Keratinocyte (primary cell): ENCODE data around the gene IGF1R. TPM values are rescaled to one million over a fixed set of nuclear protein-coding genes. Genes with fewer than 3 reads are reported as not detected.

Experiments
- DNase-seq: peaks from one replicate; pipeline ENCODE4 v3.0.0-alpha.2; 2011; ENCODE audit warnings: low read depth, missing footprints, low spot score
- FAIRE-seq: peaks from 2 replicates; lab custom pipeline; 2011; peaks lifted over from hg19 to GRCh38; lab: Jason Lieb, UNC
- H2AFZ ChIP-seq: 2 replicates; pipeline ENCODE4 v1.6.0; 2012; ENCODE audit warnings: low read length, control low read depth, inconsistent platforms; ENCODE audit not compliant: control insufficient read depth
- H3K27ac ChIP-seq: 2 replicates; pipeline ENCODE4 v1.5.1; 2011; ENCODE audit warnings: low read length; ENCODE audit not compliant: control insufficient read depth, insufficient read depth
- H3K27me3 ChIP-seq: 3 replicates; pipeline ENCODE4 v1.6.0; 2011; ENCODE audit warnings: low read length; ENCODE audit not compliant: control insufficient read depth, insufficient read depth; ENCODE audit errors: extremely low read depth
- H3K36me3 ChIP-seq, 2 experiments: 2 replicates in 1 of 2; 3 replicates in 1 of 2; pipeline ENCODE4 v1.5.1; 2011; ENCODE audit warnings: low read length in 2 of 2, mild to moderate bottlenecking in 1 of 2; ENCODE audit not compliant: control insufficient read depth in 2 of 2, insufficient read depth in 2 of 2; ENCODE audit errors: extremely low read depth in 1 of 2
- H3K4me1 ChIP-seq: 3 replicates; pipeline ENCODE4 v1.5.1; 2011; ENCODE audit warnings: low read length; ENCODE audit not compliant: control insufficient read depth, insufficient read depth; ENCODE audit errors: extremely low read depth
- H3K4me2 ChIP-seq: 3 replicates; pipeline ENCODE4 v1.6.0; 2011; ENCODE audit warnings: low read depth, low read length; ENCODE audit not compliant: control insufficient read depth, insufficient read depth; ENCODE audit errors: extremely low read depth
- H3K4me3 ChIP-seq, 3 experiments: fragments of 200-600 bp in 1 of 3; sonication (generic) in 1 of 3; 2 replicates in 2 of 3; 3 replicates in 1 of 3; pipeline ENCODE4 v1.5.1; 2011 to 2016; ENCODE audit warnings: low read length in 3 of 3, mild to moderate bottlenecking in 3 of 3, control low read depth in 2 of 3, inconsistent platforms in 1 of 3, low read depth in 1 of 3, mixed read lengths in 1 of 3, mixed run types in 1 of 3, moderate library complexity in 1 of 3; ENCODE audit not compliant: control insufficient read depth in 2 of 3, insufficient read depth in 2 of 3; ENCODE audit errors: extremely low read depth in 1 of 3
- H3K79me2 ChIP-seq: 2 replicates; pipeline ENCODE4 v1.6.0; 2012; ENCODE audit warnings: low read length; ENCODE audit not compliant: control insufficient read depth, insufficient read depth
- H3K9ac ChIP-seq: 3 replicates; pipeline ENCODE4 v1.6.0; 2011; ENCODE audit warnings: low read length; ENCODE audit not compliant: control insufficient read depth, insufficient read depth; ENCODE audit errors: extremely low read depth
- H3K9me1 ChIP-seq: 3 replicates; pipeline ENCODE4 v1.6.0; 2011; ENCODE audit warnings: low read length; ENCODE audit not compliant: control insufficient read depth, insufficient read depth; ENCODE audit errors: extremely low read depth
- H3K9me3 ChIP-seq: 2 replicates; pipeline ENCODE4 v1.5.1; 2012; ENCODE audit warnings: low read depth, low read length; ENCODE audit not compliant: control insufficient read depth
- H4K20me1 ChIP-seq: 3 replicates; pipeline ENCODE4 v1.6.0; 2011; ENCODE audit warnings: low read length; ENCODE audit not compliant: control insufficient read depth, insufficient read depth; ENCODE audit errors: extremely low read depth
- CTCF ChIP-seq, 3 experiments: IDR thresholded peaks in 1 of 3; conservative IDR thresholded peaks in 1 of 3; optimal IDR thresholded peaks in 1 of 3; 2 replicates in 2 of 3; 3 replicates in 1 of 3; pipeline versions ENCODE3 to v1.5.1; 2011; ENCODE audit warnings: low read length in 3 of 3, mild to moderate bottlenecking in 3 of 3, moderate library complexity in 2 of 3, control low read depth in 1 of 3, inconsistent platforms in 1 of 3; ENCODE audit not compliant: insufficient read depth in 2 of 3; ENCODE audit errors: extremely low read depth in 1 of 3
- EZH2 ChIP-seq: IDR thresholded peaks from one replicate; pipeline ENCODE4 v1.6.1; 2012; ENCODE audit warnings: inconsistent platforms, mild to moderate bottlenecking, low read length, moderate library complexity
- dilution Hi-C: fragments of 300-500 bp; cut with MboI; formaldehyde crosslinking; loops from one replicate; pipeline ENCODE4 v1.7.0; 2020; ENCODE audit warnings: low sequenced_read_pairs; ENCODE audit not compliant: extremely low pct_ligation_motif_present
- polyA plus RNA-seq, 5 experiments: library from polyadenylated mRNA; depleted of rRNA in 3 of 5; stranded (reverse) in 3 of 5; stranded (forward) in 1 of 5; unstranded in 1 of 5; fragments of >200 nt; gene quantifications; 1 replicate in 1 of 5; 2 replicates in 3 of 5; 3 replicates in 1 of 5; pipeline versions ENCODE4 v1.2.1 to v1.2.3, GENCODE V29; 2011 to 2012; ENCODE audit warnings: missing spikeins in 2 of 5, low read depth in 1 of 5, low replicate concordance in 1 of 5

IGF1R gene
- polyA plus RNA-seq, 1 donor (not counting 4 experiments of a cell fraction or from before 2014, with no cell fraction given): 14.5 TPM

GRCh38 chr15:98807262-98807661 lies 158.9 kb downstream of the IGF1R start:
- H3K27ac ChIP-seq: no peak overlapping the region
- no peak overlapping the region for H3K4me2 ChIP-seq
- TF ChIP-seq CTCF (optimal IDR thresholded peaks at IDR 0.05 in 1 of 3, IDR thresholded peaks at IDR 0.05 in 1 of 3, conservative IDR thresholded peaks at IDR 0.05 in 1 of 3; ENCODE audit: extremely low read depth in 1 of 3, insufficient read depth in 2 of 3, low read length in 3 of 3) (no peak), EZH2 (no peak)
- H3K27me3 ChIP-seq: no peaks in the 10 kb centered on the region
- H3K4me1 ChIP-seq: peaks cover 10% of the 10 kb centered on the region
- no peak overlapping the region for H3K4me3 ChIP-seq
- FAIRE-seq: no peak
- peaks cover 83% of the 10 kb centered on the region for H3K79me2 ChIP-seq
- no peaks in the 10 kb centered on the region for H3K36me3 ChIP-seq
- H3K9me1 ChIP-seq: peaks cover under 1% of the 10 kb centered on the region
- H2AFZ ChIP-seq: no peak overlapping the region
- H3K9ac ChIP-seq: no peak overlapping the region
- no peaks in the 10 kb centered on the region for H3K9me3 ChIP-seq
- H4K20me1 ChIP-seq: peaks cover 9% of the 10 kb centered on the region
- no peak for DNase-seq
- dilution Hi-C loops: no loop called here

- no peak overlapping the region for H3K9ac ChIP-seq
- H3K36me3 ChIP-seq: peaks cover 4 to 10% of the 10 kb centered on the region in 2 experiments
- dilution Hi-C loops: no loop called here
- no peak for TF ChIP-seq CTCF (optimal IDR thresholded peaks at IDR 0.05 in 1 of 3, IDR thresholded peaks at IDR 0.05 in 1 of 3, conservative IDR thresholded peaks at IDR 0.05 in 1 of 3; ENCODE audit: extremely low read depth in 1 of 3, insufficient read depth in 2 of 3, low read length in 3 of 3)
- no peak for TF ChIP-seq EZH2
- H3K4me2 ChIP-seq: no peak overlapping the region
- H2AFZ ChIP-seq: no peak overlapping the region
- peaks cover 82% of the 10 kb centered on the region for H3K79me2 ChIP-seq
- no peak overlapping the region for H3K4me3 ChIP-seq
- no peaks in the 10 kb centered on the region for H3K9me3 ChIP-seq
- no peaks in the 10 kb centered on the region for H3K27me3 ChIP-seq
- FAIRE-seq (no peak), DNase-seq (no peak)
- H3K4me1 ChIP-seq: no peaks in the 10 kb centered on the region
- no peaks in the 10 kb centered on the region for H3K9me1 ChIP-seq
- H3K27ac ChIP-seq: no peak overlapping the region
- no peaks in the 10 kb centered on the region for H4K20me1 ChIP-seq
Measured at GRCh38 chr15:98809273-98809672, 160.9 kb downstream of the IGF1R start.
